GM12801 (cell line): Measurements from ENCODE around the gene PON1.

Experiments
- TF ChIP-seq, protein P1 (sequence below): IDR thresholded peaks from one replicate; pipeline ENCODE4 v1.5.1; 2011; ENCODE audit warnings: control low read depth; ENCODE audit not compliant: insufficient read length; ENCODE audit errors: extremely low read depth

Gene PON1

DNA sequence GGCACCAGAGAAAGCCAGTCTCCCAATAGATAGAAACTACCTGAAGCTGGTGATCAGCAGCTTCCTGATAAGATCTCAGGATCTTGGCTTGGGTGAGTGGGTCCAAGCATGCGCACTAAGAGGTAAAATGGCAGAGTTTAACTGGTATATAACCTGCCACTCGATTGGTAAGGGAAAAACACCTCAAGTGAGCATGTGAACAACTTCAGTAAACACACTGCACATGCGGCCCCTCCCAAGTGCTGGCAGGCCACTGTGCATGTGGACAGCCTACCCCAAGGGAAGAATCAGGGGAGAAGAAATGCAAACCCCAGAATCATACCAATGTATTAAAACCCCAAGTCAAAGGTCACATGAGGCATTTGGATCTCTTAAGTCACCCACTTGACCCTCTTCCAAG, 17.7 kb upstream of the PON1 start:
- TF ChIP-seq, protein P1, sequence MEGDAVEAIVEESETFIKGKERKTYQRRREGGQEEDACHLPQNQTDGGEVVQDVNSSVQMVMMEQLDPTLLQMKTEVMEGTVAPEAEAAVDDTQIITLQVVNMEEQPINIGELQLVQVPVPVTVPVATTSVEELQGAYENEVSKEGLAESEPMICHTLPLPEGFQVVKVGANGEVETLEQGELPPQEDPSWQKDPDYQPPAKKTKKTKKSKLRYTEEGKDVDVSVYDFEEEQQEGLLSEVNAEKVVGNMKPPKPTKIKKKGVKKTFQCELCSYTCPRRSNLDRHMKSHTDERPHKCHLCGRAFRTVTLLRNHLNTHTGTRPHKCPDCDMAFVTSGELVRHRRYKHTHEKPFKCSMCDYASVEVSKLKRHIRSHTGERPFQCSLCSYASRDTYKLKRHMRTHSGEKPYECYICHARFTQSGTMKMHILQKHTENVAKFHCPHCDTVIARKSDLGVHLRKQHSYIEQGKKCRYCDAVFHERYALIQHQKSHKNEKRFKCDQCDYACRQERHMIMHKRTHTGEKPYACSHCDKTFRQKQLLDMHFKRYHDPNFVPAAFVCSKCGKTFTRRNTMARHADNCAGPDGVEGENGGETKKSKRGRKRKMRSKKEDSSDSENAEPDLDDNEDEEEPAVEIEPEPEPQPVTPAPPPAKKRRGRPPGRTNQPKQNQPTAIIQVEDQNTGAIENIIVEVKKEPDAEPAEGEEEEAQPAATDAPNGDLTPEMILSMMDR: no peak

GRCh38 chr7:95340491-95340890, 16.2 kb upstream of the PON1 start:
- TF ChIP-seq, protein P1: no peak

DNA sequence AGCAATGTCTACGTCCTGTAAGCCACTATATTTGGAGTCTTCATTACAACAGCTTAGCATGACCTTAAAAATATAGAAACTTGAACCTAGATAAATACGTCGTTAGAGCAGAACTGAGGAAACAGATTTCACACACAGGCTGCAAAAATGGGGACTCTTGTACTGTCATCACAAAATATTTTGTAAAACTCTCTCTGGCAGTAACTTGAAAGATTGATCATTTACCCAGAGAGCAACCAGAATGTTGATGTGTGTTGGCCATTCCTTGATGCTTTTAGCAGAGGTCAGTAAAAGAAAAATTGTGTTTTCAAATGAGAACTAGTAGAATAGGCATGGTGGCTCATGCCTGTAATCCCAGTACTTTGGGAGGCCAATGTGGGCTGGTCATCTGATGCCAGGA, 14.5 kb upstream of the PON1 start:
- TF ChIP-seq, protein P1: no peak

DNA sequence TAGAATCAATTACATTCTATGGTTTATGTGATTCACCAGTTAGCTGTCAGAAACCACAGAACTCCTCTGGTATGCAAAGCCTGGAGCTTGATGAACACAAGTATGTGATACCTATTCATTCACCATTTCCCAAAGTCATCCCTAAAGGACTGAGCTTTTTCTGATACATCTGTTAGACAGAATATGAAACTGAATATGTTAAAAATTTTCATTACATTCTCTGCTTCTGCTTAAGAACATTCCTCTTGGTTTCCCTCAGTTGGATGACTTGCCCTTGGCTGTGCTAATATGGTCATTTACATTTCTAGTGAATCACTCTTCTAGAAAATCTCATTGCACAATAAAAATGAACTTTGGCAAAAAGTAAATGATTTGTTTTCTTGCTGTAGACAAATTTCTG, 10.8 kb upstream of the PON1 start:
- TF ChIP-seq, protein P1: no peak

DNA sequence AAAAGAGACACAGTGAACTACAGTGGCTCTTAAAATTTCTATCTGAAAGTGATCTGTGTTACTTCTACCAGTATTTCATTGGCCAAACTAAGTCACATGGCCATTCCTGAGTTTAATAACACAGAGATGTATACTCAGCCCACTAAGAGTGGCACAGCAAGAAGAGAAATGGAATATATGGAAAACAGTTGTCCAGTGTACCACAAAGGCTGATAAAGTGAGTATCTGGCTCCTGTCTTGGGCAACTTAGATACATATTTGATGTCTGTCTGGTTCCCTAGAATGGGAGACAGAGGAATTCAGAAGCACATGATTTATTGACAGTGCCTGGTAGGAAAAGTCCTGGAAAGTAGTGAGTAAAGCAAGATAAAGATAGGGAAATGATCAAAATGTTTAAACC, 10.1 kb upstream of the PON1 start:
- TF ChIP-seq, protein P1: no peak

DNA sequence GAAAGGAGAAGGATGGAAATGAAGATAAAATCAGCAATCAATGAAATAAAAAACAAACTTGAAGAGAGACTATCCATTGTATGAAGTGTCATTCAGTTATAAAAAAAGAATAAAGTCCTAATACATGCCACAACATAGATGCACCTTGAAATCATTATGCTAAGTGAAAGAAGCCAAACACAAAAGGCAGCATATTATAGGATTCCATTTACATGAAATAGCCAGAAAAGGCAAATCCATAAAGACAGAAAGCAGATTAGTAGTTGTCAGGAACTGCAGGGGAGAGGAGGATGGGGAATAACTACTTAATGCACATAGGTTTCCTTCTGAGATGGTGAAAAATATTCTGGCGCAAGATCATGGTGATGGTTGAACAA, 6.6 kb upstream of the PON1 start:
- TF ChIP-seq, protein P1: no peak

DNA sequence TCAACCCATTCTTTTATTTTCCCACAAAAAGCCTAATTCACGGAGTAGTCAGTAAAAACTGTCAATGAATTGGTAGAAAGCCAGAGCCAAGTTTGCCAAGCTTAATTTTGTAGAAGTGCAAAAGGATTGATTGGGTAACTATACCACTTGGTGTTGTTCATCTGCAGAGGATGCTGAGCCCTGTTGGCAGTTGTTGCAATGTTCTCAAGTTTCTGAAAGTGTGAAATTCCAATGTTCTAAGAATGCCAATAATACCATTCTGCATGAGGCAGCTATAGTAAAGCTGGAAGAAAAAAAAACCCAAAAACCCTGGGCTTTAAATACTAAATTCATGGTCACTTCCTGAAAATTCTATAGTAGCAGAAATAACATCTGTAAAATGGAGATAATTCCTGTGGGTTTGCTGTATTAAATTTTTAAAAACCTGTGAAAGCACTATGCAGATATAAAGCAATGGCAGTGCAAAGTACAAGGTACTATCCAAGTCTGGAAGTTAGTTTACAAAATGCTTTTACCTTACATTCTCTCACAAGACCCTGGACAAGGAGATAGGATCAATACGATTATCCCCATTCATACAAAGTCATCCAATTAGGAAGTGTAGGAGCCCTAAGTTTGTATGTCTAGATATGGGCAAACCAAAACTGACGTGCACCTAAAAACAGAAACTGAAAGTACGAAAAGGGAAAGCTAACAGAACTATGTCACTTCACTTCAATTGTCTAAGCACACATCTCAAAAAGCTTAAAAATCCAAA, 6.0 kb upstream of the PON1 start:
- TF ChIP-seq, protein P1: no peak

DNA sequence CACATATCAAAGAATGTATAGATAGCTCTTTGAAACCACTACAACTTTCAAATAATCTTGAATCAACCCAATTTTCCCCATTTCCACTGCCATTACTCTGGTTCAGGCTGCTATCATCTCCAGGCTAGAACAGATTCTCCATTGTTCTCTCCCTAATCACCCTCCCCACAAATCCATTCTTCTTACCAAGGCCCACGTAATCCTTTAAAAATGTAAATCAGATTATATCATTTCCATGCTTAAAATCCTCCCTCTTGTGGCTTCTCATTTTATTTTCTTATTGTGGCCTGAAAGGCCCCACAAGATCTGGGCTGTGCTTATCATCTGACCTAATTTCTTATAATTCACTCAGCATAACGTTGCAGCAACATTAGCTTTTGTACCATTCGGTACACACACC, 3.0 kb upstream of the PON1 start:
- TF ChIP-seq, protein P1: no peak
